HEK293T (cell line): ENCODE data around the gene TAAR9.

Source experiments
- ARNT ChIP-seq: fragments of 450-650 bp; IDR thresholded peaks from 2 replicates; pipeline ENCODE4 v1.6.1; 2017; ENCODE audit warnings: mild to moderate bottlenecking
- BHLHE40 ChIP-seq: fragments of 450-650 bp; IDR thresholded peaks from 2 replicates; pipeline ENCODE4 v1.6.1; 2016; ENCODE audit warnings: mild to moderate bottlenecking, moderate library complexity, borderline replicate concordance
- FOXA1 ChIP-seq: fragments of 450-650 bp; IDR thresholded peaks from 2 replicates; pipeline ENCODE4 v1.6.1; 2016; ENCODE audit warnings: mild to moderate bottlenecking
- FOXK2 ChIP-seq: fragments of 450-650 bp; IDR thresholded peaks from 2 replicates; pipeline ENCODE4 v1.6.1; 2016; ENCODE audit warnings: mild to moderate bottlenecking
- FOXM1 ChIP-seq: fragments of 450-650 bp; IDR thresholded peaks from 2 replicates; pipeline ENCODE4 v1.6.1; 2017; ENCODE audit warnings: mild to moderate bottlenecking, borderline replicate concordance
- NFRKB ChIP-seq: fragments of 450-650 bp; IDR thresholded peaks from 2 replicates; pipeline ENCODE4 v1.6.1; 2016; ENCODE audit warnings: mild to moderate bottlenecking, moderate library complexity
- SP1 ChIP-seq: fragments of 450-650 bp; IDR thresholded peaks from 2 replicates; pipeline ENCODE4 v1.6.1; 2017

- TF ChIP-seq FOXM1 = no peak
- no peak for TF ChIP-seq ARNT
- TF ChIP-seq FOXK2 = no peak
- no peak for TF ChIP-seq BHLHE40
- TF ChIP-seq SP1 = no peak
- TF ChIP-seq FOXA1 = no peak
- TF ChIP-seq NFRKB = no peak
These were observed 48.7 kb upstream of the TAAR9 start for GRCh38 chr6:132489376-132489775.
